ENCODE measurements around the gene HDAC8.

The HDAC8 gene

GRCh38 chrX:72372735-72373134 lies 199.9 kb downstream of the HDAC8 start:
- no peak for DNase-seq
- H3K4me3 Mint-ChIP-seq = no peak overlapping the region

GRCh38 chrX:72371405-72371804 lies 201.2 kb downstream of the HDAC8 start:
- Mint-ChIP-seq H3K36me3 (ENCODE audit: low read depth) (peaks cover 19% of the 10 kb centered on the region), H3K27me3 (ENCODE audit: low read depth, poor library complexity) (no peaks in the 10 kb centered on the region), H3K4me3 (no peak overlapping the region), H3K9me3 (peaks cover 41% of the 10 kb centered on the region), H3K4me1 (peaks cover 27% of the 10 kb centered on the region), H3K27ac (no peak overlapping the region)
- DNase-seq = no peak
- TF ChIP-seq CTCF (IDR thresholded peaks at IDR 0.05) = no peak

More at GRCh38 chrX:72372735-72373134, 199.9 kb downstream of the HDAC8 start:
- peaks cover 47% of the 10 kb centered on the region for H3K9me3 Mint-ChIP-seq
- H3K4me1 Mint-ChIP-seq = peaks cover 14% of the 10 kb centered on the region
- no peaks in the 10 kb centered on the region for H3K27me3 Mint-ChIP-seq (ENCODE audit: low read depth, poor library complexity)
- H3K27ac Mint-ChIP-seq = no peak overlapping the region
- TF ChIP-seq CTCF (IDR thresholded peaks at IDR 0.05) = no peak
- peaks cover 25% of the 10 kb centered on the region for H3K36me3 Mint-ChIP-seq (ENCODE audit: low read depth)

DNA sequence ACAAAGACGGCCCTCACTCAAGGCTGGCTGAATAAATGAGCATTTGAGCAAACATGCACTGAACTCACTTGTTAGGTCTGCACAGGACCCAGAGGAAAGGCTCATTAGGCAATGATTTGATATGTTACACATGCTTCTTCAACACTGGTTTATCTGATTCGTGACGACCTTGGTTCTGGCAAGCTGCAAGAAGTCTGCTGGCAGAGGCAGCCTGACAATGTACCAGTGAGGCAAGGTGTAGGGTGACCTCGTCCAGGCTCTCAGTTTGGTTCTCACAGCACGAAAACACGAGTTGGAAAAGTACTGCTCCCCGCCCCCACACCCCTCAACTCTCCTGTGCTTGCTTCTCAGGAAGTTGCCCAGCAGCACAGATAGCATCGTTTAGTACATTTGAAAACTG lies 203.8 kb downstream of the HDAC8 start:
- no peak for TF ChIP-seq CTCF (IDR thresholded peaks at IDR 0.05)
- peaks cover 28% of the 10 kb centered on the region for H3K36me3 Mint-ChIP-seq (ENCODE audit: low read depth)
- no peak for DNase-seq
- peaks cover 52% of the 10 kb centered on the region for H3K9me3 Mint-ChIP-seq
- H3K27me3 Mint-ChIP-seq (ENCODE audit: low read depth, poor library complexity) = no peaks in the 10 kb centered on the region
- no peak overlapping the region for H3K4me3 Mint-ChIP-seq
- H3K27ac Mint-ChIP-seq = no peak overlapping the region
- H3K4me1 Mint-ChIP-seq = peaks cover 42% of the 10 kb centered on the region

GRCh38 chrX:72367516-72367915 lies 205.1 kb downstream of the HDAC8 start:
- peaks cover 32% of the 10 kb centered on the region for H3K36me3 Mint-ChIP-seq (ENCODE audit: low read depth)
- H3K27ac Mint-ChIP-seq = peak overlapping the region; percentile 97
- no peak for TF ChIP-seq CTCF (IDR thresholded peaks at IDR 0.05)
- H3K4me3 Mint-ChIP-seq = no peak overlapping the region
- H3K9me3 Mint-ChIP-seq = peaks cover 51% of the 10 kb centered on the region
- DNase-seq = no peak
- H3K4me1 Mint-ChIP-seq = peaks cover 42% of the 10 kb centered on the region
- H3K27me3 Mint-ChIP-seq (ENCODE audit: low read depth, poor library complexity) = no peaks in the 10 kb centered on the region

DNA sequence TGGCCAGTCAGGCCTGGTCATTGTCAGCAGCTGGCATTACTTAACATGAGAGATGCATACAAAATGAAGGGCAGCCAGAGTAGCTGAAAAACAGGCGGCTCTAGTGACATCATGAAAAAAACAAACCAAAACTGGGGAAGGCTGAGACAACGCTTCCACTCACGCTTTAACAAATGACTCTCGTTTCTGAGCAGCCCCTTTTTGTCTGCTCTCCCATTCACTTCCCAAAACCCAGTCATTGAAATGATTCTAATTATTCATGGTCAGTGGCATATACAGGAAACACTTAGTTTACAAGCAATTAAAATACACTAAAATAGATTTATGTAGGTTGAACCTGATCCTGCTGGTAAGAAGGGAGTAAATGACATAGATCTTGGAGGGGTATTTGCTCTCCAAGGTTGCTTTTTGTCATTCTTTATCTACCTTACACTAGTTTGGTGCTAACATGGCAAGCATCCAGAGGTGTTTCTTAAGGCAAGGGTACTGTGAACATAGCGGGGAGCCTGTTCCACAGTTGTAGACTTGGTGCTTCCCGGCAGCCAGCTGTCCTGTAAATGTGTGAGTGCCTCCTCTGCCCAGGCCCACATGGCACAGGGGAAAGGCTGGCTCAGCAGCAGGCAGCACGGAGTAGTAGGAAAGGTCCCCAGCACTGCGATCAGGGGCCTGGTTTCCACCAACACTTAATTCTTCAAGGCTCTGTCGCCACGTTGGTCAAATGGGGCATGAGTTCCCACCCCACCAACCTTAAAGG lies 205.8 kb downstream of the HDAC8 start:
- peak; percentile 5 for DNase-seq
- H3K4me1 Mint-ChIP-seq = peaks cover 42% of the 10 kb centered on the region
- peaks cover 48% of the 10 kb centered on the region for H3K9me3 Mint-ChIP-seq
- peak overlapping the region; percentile 24 for H3K4me3 Mint-ChIP-seq
- TF ChIP-seq CTCF (IDR thresholded peaks at IDR 0.05) = no peak
- peaks cover 28% of the 10 kb centered on the region for H3K36me3 Mint-ChIP-seq (ENCODE audit: low read depth)
- no peaks in the 10 kb centered on the region for H3K27me3 Mint-ChIP-seq (ENCODE audit: low read depth, poor library complexity)
- peak overlapping the region; percentile 97 for H3K27ac Mint-ChIP-seq

DNA sequence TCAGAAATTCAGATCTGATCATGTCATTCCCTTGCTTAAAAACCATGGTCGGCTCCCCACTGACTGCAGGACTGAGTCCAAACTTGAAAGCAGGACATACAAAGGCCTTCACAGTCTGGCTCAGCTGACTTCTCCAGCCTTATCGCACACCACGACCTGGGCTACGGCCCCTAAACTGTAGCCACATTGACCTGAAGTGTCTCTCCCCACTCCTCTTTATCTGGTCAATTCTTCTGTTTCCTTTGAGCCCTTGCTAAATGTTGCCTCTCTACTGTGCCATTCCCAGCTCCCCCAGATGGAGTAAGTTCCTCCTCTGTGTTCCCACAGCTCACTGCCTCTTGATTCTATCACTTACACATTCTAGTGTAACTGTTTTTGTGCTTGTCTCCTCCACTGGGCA lies 206.5 kb downstream of the HDAC8 start:
- Mint-ChIP-seq H3K27ac (peak overlapping the region; percentile 97), H3K4me1 (peaks cover 42% of the 10 kb centered on the region), H3K27me3 (ENCODE audit: low read depth, poor library complexity) (no peaks in the 10 kb centered on the region), H3K4me3 (peak overlapping the region; percentile 24), H3K36me3 (ENCODE audit: low read depth) (peaks cover 26% of the 10 kb centered on the region), H3K9me3 (peaks cover 42% of the 10 kb centered on the region)
- TF ChIP-seq CTCF (IDR thresholded peaks at IDR 0.05) = no peak
- DNase-seq = no peak
